GM21515 (cell line): Measurements from ENCODE around the gene OR5AU1.
A peak's percentile ranks its signal among the peaks of the same experiment; 100 is the strongest.

Experiments used
- ATAC-seq: cut with Tn5 transposase; IDR thresholded peaks from one replicate; pipeline ENCODE4 v1.9.1; 2021; ENCODE audit not compliant: unreplicated experiment

The OR5AU1 gene

DNA sequence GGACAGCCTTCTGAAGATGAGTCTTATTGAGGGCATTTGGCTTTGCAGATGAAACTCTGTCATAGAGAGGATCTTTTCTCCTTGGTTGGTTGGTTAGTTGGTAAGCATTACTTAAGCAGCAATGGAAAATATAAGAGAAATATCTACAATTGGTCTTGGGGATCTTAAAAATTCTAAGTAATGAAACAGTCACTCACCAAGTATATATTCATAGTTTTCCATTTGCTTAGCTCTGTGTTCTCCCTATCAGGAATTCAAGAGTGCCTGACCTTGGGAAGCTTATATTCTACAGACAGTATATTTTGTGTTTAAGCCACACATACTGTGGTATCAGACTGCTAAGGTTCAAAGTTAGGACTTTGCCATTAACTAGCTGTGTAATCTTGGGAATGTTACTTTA is at the start of gene OR5AU1:
Gene OR5AU1 (minus strand): TSS at position 101 of the 400 bp plus-strand sequence. CDS start 191 bp downstream, outside the sequence.
- ATAC-seq, result no peak

GRCh38 chr14:21205026-21205677 is 49.3 kb upstream of the OR5AU1 start:
- no peak for ATAC-seq

GRCh38 chr14:21204167-21205025 is 48.5 kb upstream of the OR5AU1 start:
- no peak for ATAC-seq

DNA sequence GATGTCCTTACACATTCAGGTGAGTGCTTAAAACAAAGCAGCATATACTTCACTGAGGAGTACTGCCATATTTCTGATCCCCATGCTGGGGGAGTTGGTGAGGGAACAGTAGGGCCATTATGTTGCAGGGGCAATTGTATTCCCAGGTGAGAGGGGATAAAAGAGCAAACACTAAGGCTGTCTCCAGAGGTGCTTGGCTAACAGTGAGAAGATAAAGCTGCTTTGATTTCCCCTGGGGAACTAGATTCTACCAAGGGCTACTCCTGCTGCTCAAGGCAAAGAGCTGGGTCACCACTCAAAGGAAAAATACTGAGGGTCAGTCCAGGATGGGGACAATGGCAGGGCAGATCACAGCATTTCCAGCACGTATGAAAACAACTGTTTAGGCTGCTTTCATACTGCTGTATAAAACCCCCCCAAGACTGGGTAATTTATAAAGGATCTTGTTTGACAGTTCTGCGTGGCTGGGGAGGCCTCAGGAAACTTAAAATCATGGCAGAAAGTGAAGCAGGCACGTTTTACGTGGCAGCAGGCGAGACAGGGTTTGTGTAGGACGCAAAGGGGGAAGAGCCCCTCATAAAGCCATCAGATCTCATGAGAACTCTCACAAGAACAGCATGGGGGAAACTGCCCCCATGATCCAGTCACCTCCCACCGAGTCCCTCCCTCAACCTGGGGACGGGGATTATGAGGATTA is 47.8 kb upstream of the OR5AU1 start:
- no peak for ATAC-seq

DNA sequence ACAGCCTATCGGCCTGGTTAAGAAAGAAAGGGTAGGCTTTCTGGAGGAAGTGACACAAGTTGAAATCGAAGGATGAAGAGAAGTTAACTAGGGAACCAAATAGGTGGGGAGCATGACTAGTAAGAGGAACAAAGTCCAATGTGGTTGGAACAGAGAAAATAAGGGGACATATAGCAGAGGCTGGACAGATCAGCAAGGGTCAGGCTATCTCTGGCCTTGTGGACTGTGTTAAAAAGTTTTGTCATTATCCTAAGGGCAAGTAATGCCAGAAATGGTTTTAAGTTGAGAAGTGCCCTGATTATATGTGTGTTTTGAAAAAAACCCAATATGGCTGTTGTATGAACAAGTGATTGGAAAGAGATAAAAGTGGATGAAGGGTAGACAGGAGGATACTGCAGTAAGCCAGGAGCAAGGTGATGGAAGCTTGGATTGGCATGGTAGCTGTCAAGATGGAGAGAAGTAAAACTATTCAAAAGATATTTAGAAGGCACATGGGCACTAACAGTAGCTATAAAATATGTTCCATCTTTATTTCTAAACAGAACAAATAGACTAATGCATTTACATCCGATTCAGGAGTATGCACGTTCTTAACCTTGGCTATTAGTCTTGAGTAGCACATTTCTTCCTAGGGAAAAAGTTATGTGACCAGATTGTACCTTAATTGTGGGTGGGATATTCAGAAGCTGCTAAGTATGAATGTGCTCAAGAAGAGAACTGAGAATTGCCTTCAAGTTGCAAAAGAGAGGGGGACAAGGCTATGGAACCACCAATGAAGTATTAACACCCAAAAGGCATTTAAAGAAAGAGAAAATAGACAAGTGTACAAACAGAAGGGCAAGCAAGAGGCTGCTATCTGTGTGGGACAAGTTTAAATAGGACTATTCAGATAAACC is 46.8 kb upstream of the OR5AU1 start:
- ATAC-seq, result no peak

- ATAC-seq, result no peak
Observed at GRCh38 chr14:21201732-21202462, 46.0 kb upstream of the OR5AU1 start.

GRCh38 chr14:21200752-21201461 is 45.0 kb upstream of the OR5AU1 start:
- no peak for ATAC-seq

- ATAC-seq, result no peak
Observed at GRCh38 chr14:21199611-21200560, 44.0 kb upstream of the OR5AU1 start.

DNA sequence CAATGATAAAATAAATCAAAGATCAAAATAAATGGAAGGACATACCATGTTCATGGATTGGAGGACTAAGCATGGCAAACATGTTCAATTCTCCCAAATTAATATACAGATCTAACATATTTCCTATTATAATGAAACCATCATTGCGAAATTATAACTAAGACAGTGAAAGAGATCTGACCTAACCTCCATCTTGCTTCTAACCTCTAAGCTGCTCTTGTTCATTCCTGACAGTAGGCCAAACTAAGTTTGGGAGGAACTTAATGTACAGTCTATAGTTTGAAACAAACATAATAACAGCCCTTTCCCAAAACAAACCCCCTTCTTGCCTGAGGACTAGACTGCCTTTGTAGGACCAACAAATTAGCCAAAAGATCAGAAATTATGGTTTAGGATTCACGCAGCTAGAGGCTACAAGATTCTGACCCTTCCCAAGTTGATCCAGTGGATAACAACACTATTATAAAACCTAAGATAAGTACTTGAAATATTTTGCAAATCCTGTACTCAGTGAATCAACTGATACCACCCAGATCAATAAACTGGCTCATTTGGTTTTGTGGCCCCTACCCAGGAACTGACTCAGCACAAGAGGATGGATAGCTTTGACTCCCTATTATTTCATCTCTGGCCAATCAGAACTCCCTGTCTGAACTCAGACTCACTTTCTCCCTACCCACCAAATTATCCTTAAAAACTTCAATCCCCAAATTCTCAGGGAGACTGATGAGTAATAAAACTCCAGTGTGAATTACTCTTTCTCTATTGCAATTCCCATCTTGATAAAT is 41.7 kb upstream of the OR5AU1 start:
- no peak for ATAC-seq

- no peak for ATAC-seq
Observed at GRCh38 chr14:21194597-21194996, 38.7 kb upstream of the OR5AU1 start.

DNA sequence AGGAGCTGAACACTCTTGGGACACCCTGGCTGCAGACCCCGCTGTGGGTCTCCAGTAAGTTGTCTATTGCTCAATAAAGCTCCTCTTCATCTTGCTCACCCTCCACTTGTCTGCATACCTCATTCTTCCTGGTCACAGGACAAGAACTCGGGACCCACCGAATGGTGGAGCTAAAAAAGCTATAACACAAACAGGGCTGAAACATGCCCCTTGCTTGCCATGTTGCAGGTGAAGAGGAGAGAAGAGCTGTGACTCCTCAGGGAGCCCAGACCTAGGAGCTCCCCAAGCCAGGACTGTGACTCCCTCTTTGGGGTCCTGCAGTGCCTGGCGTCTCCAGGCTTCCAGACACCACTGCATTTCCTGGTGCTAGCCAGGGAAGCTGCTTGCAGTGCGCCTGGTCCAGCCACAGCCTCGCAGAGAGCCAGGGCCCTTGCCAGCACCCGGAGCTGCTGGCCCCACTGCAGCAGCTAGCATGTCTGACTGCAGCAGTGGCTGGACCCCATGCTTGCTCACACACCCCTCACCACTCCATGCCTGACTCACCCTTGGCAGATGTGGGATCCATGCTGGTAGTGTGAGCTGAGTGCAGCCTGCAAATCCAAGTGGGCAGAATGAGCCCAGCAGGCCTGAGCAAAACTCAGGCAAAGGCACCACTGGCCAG is 37.1 kb upstream of the OR5AU1 start:
- no peak for ATAC-seq

DNA sequence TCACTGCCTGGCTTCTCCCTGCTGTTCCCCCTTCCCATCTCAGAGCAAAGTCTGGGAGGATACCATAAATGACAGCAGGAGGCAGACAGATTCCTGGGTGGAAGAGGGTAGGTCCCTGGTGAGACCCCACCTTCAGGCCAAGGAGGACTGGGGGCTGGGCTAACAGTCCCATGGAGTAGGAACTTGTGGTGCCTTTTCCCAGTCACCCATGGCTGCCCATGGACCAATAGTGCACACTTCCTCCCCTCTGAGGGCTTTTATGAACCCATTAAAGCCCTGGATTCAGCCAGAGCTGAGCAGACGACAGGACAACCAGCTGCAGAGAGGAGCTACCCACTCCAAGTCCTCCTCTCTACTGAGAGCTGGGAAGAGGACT is 36.6 kb upstream of the OR5AU1 start:
- peak; percentile 22 for ATAC-seq

DNA sequence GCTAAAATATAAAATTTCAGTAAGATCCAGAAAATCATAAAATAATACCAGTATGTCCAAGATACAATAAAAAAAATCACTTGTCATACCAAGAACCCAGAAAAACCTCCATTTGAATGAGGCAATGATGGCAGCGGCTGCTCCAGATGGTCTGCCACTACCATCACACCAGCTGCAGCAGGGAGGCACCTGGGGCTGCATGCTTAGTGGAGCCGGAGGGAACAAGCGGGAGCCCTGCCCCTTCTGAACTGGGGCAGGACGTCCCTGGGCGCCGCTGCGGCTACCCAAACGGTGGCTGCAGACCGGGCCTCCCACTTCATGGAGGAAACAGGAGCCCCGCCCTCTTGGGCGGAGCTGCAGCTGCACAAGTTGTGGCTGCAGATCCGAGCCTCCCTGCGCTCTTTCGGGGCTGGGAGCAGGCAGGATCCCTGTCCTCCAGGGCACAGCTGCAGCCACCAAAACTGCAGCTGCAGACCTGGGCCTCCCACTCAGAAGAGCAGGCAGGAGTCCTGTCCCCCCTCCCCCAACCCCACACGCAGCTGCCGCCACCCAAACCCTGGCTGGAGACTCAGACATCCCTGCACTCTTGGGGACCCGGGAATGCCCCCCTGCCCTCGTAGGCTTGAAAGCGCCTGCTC is 36.1 kb upstream of the OR5AU1 start:
- ATAC-seq, result peak; percentile 92

GRCh38 chr14:21191261-21191808 is 35.5 kb upstream of the OR5AU1 start:
- no peak for ATAC-seq

DNA sequence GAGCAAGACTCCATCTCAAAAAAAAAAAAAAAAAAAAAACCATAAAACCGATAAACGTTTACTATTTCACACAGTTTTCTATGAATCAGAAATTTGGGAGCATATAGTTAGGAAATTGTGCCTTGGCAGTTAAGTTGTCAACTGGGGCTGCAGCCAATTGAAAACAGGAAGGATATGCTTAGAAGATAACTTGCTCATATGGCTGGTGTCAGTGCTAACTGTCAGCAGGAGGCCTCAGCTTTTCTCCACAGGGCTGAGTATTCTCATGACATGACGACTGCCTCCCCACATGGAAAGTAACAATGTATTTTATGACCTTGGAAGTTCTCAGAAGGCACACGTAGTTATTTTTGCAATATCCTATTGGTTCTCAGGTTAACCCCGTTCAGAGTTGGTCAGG is 29.6 kb upstream of the OR5AU1 start:
- no peak for ATAC-seq

- no peak for ATAC-seq
Observed at GRCh38 chr14:21184254-21184653, 28.4 kb upstream of the OR5AU1 start.
